Neural cell (in vitro differentiated cells): ENCODE data around the gene ERC2. TPM values are rescaled to one million over a fixed set of nuclear protein-coding genes. Genes with fewer than 3 reads are reported as not detected.

Experiments
- H2AFZ ChIP-seq: fragments of 200-600, 300-800 bp; sonication (generic), shearing (Covaris generic); 2 replicates; pipeline ENCODE4 v1.6.0; 2014; ENCODE audit warnings: low read depth, mild to moderate bottlenecking, antibody characterized with exemption, low read length, moderate library complexity
- H3F3A ChIP-seq: fragments of 200-600 bp; shearing (Covaris generic); 2 replicates; pipeline ENCODE4 v1.6.1; 2016; ENCODE audit warnings: mild to moderate bottlenecking, moderate library complexity, mixed read lengths, antibody characterized with exemption, low read length; ENCODE audit not compliant: insufficient read depth, poor library complexity, severe bottlenecking
- H3K27ac ChIP-seq: fragments of 200-600, 300-800 bp; sonication (generic), shearing (Covaris generic); 2 replicates; pipeline ENCODE4 v1.5.1; 2014; ENCODE audit warnings: mild to moderate bottlenecking, low read length, moderate library complexity
- H3K27me3 ChIP-seq: fragments of 300-800, 200-600 bp; sonication (generic), shearing (Covaris generic); 2 replicates; pipeline ENCODE4 v1.6.0; 2014; ENCODE audit warnings: mild to moderate bottlenecking, low read depth, low read length, moderate library complexity; ENCODE audit not compliant: insufficient read depth
- H3K36me3 ChIP-seq: fragments of 300-800, 200-600 bp; sonication (generic), shearing (Covaris generic); 2 replicates; pipeline ENCODE4 v1.5.1; 2014; ENCODE audit warnings: mild to moderate bottlenecking, antibody characterized with exemption, low read length, moderate library complexity; ENCODE audit not compliant: insufficient read depth
- H3K4me2 ChIP-seq: fragments of 300-800, 200-600 bp; sonication (generic), shearing (Covaris generic); 2 replicates; pipeline ENCODE4 v1.6.0; 2014; ENCODE audit warnings: mild to moderate bottlenecking, low read length
- H3K4me3 ChIP-seq: fragments of 300-800, 200-600 bp; sonication (generic), shearing (Covaris generic); 2 replicates; pipeline ENCODE4 v1.5.1; 2014; ENCODE audit warnings: mild to moderate bottlenecking, low read length, moderate library complexity
- H3K79me2 ChIP-seq: fragments of 200-600 bp; shearing (Covaris generic); replicated peaks from 2 replicates; pipeline ENCODE4 v1.6.0; 2014; ENCODE audit warnings: mild to moderate bottlenecking, low read length, moderate library complexity; ENCODE audit not compliant: insufficient read depth
- H3K9ac ChIP-seq: fragments of 300-800, 200-600 bp; sonication (generic), shearing (Covaris generic); 2 replicates; pipeline ENCODE4 v1.6.1; 2016; ENCODE audit warnings: mild to moderate bottlenecking, low read length, mixed read lengths
- H3K9me2 ChIP-seq: fragments of 200-600 bp; shearing (Covaris generic); 2 replicates; pipeline ENCODE4 v1.6.1; 2016; ENCODE audit warnings: mild to moderate bottlenecking, low read length, mixed read lengths; ENCODE audit not compliant: insufficient read depth
- H3K9me3 ChIP-seq: fragments of 200-600, 300-800 bp; sonication (generic), shearing (Covaris generic); 2 replicates; pipeline ENCODE4 v1.6.1; 2016; ENCODE audit warnings: mild to moderate bottlenecking, mixed run types, low read length, moderate library complexity, mixed read lengths
- H4K20me1 ChIP-seq: fragments of 200-600 bp; shearing (Covaris generic); 2 replicates; pipeline ENCODE4 v1.6.1; 2016; ENCODE audit warnings: mild to moderate bottlenecking, mixed run types; ENCODE audit not compliant: insufficient read depth
- EP300 ChIP-seq: fragments of 450-650 bp; conservative IDR thresholded peaks from 2 replicates; pipeline ENCODE4 v1.6.1; 2014; ENCODE audit warnings: antibody characterized with exemption, mild to moderate bottlenecking, moderate library complexity; ENCODE audit not compliant: poor library complexity, severe bottlenecking
- EZH2 ChIP-seq: fragments of 200-600, 300-800 bp; shearing (Covaris generic), sonication (generic); IDR thresholded peaks from 2 replicates; pipeline ENCODE4 v1.6.1; 2014; ENCODE audit warnings: antibody characterized with exemption, low read length, borderline replicate concordance, mild to moderate bottlenecking; ENCODE audit not compliant: insufficient read depth, poor library complexity, severe bottlenecking
- MXI1 ChIP-seq: fragments of 450-650 bp; conservative IDR thresholded peaks from 2 replicates; pipeline ENCODE4 v1.6.1; 2014; ENCODE audit warnings: antibody characterized with exemption, mild to moderate bottlenecking; ENCODE audit not compliant: poor library complexity, severe bottlenecking
- POLR2AphosphoS5 ChIP-seq: IDR thresholded peaks from 2 replicates; pipeline ENCODE4 v1.6.1; 2012
- RAD21 ChIP-seq: fragments of 450-650 bp; conservative IDR thresholded peaks from 2 replicates; pipeline ENCODE4 v1.6.1; 2014; ENCODE audit warnings: antibody characterized with exemption, mild to moderate bottlenecking, moderate library complexity
- REST ChIP-seq: IDR thresholded peaks from 2 replicates; pipeline ENCODE4 v1.6.1; 2012; ENCODE audit warnings: borderline replicate concordance
- SMC3 ChIP-seq: fragments of 450-650 bp; conservative IDR thresholded peaks from 2 replicates; pipeline ENCODE4 v1.6.1; 2014; ENCODE audit warnings: antibody characterized with exemption, mild to moderate bottlenecking, moderate library complexity; ENCODE audit not compliant: poor library complexity
- TAF1 ChIP-seq: IDR thresholded peaks from 2 replicates; pipeline ENCODE4 v1.6.1; 2012; ENCODE audit warnings: low read depth
- polyA plus RNA-seq: library from polyadenylated mRNA; depleted of rRNA; stranded (reverse); fragments of >200 nt; gene quantifications from 2 replicates; pipeline ENCODE4 v1.2.3, GENCODE V29; 2014
- TF ChIP-seq, protein P1 (sequence below): fragments of 450-650 bp; IDR thresholded peaks from 2 replicates; pipeline ENCODE4 v1.5.1; 2014; ENCODE audit warnings: antibody characterized with exemption, mild to moderate bottlenecking, moderate library complexity; ENCODE audit not compliant: poor library complexity, severe bottlenecking

The ERC2 gene
- polyA plus RNA-seq, 1 donor from 2014 or later: 60.4 TPM

DNA sequence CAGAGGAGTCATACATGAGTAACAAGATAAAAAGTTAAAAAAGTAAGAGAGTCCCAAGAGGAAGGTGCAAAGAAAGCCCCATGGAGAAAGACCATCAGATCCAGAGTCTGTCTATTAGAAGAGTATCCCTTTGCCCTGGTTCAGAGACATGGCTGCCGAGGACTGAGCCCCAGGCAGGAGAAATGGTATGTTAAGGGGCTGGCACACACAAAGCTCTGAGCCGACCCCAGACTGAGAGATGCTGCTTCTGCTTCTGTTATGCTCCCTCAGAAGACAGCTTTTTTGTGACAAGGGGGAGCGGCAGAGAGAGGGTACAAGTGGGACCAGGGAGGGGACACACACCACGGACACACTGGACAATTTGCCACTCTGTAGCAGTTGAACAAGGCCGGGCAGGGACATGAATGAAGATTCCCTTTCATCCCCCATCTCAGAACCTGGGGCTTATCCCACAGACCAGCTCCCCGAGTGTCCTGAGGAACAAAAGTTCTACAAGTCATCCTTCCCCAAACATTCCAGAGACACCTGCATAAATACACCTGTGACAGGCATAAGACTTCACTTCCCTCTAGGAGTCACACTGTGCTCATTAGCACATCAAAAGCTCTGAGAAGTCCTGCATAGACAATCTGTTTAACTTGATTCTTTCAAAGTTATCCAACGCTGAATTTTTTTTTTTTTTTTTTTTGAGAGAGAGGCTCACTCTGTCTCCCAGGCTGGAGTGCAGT, 819.5 kb downstream of the ERC2 start:
- Histone ChIP-seq H2AFZ (no peak overlapping the region), H3K9ac (no peak overlapping the region), H3K36me3 (no peaks in the 10 kb centered on the region), H4K20me1 (no peaks in the 10 kb centered on the region), H3K9me2 (no peaks in the 10 kb centered on the region), H3K27me3 (no peaks in the 10 kb centered on the region), H3K79me2 (no peaks in the 10 kb centered on the region), H3K9me3 (no peaks in the 10 kb centered on the region), H3K4me3 (no peak overlapping the region), H3F3A (no peaks in the 10 kb centered on the region), H3K4me2 (no peak overlapping the region), H3K27ac (no peak overlapping the region)
- TF ChIP-seq MXI1 (no peak), SMC3 (no peak), TAF1 (no peak), POLR2AphosphoS5 (no peak), REST (no peak), EZH2 (no peak), RAD21 (no peak)
- TF ChIP-seq, protein P1, sequence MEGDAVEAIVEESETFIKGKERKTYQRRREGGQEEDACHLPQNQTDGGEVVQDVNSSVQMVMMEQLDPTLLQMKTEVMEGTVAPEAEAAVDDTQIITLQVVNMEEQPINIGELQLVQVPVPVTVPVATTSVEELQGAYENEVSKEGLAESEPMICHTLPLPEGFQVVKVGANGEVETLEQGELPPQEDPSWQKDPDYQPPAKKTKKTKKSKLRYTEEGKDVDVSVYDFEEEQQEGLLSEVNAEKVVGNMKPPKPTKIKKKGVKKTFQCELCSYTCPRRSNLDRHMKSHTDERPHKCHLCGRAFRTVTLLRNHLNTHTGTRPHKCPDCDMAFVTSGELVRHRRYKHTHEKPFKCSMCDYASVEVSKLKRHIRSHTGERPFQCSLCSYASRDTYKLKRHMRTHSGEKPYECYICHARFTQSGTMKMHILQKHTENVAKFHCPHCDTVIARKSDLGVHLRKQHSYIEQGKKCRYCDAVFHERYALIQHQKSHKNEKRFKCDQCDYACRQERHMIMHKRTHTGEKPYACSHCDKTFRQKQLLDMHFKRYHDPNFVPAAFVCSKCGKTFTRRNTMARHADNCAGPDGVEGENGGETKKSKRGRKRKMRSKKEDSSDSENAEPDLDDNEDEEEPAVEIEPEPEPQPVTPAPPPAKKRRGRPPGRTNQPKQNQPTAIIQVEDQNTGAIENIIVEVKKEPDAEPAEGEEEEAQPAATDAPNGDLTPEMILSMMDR: no peak

GRCh38 chr3:55647670-55648069, 820.6 kb downstream of the ERC2 start:
- Histone ChIP-seq H3K9me2 (no peaks in the 10 kb centered on the region), H3K27ac (no peak overlapping the region), H3K4me2 (no peak overlapping the region), H3K27me3 (no peaks in the 10 kb centered on the region), H3K9ac (no peak overlapping the region), H4K20me1 (no peaks in the 10 kb centered on the region), H3K4me3 (no peak overlapping the region), H3K9me3 (no peaks in the 10 kb centered on the region), H3F3A (no peaks in the 10 kb centered on the region), H3K79me2 (no peaks in the 10 kb centered on the region), H2AFZ (no peak overlapping the region), H3K36me3 (no peaks in the 10 kb centered on the region)
- TF ChIP-seq EZH2 (no peak), POLR2AphosphoS5 (no peak), TAF1 (no peak), SMC3 (no peak), REST (no peak), MXI1 (no peak), EP300 (no peak), RAD21 (no peak)
- TF ChIP-seq, protein P1: no peak
